ENCODE data around the gene SYCP3. TPM values are rescaled to one million over a fixed set of nuclear protein-coding genes. Genes with fewer than 3 reads are reported as not detected.

Gene SYCP3
- total RNA-seq, 1 donor from 2014 or later: not detected

GRCh38 chr12:101768781-101769180 lies 29.5 kb upstream of the SYCP3 start:
- H3K27ac Mint-ChIP-seq (ENCODE audit: unreplicated experiment): no peak overlapping the region
- H3K27me3 Mint-ChIP-seq (ENCODE audit: low read depth): no peaks in the 10 kb centered on the region
- H3K4me3 Mint-ChIP-seq: no peak overlapping the region
- DNase-seq (ENCODE audit: low read depth, low spot score): no peak
- no peaks in the 10 kb centered on the region for H3K36me3 Mint-ChIP-seq (ENCODE audit: low read depth)
- H3K9me3 Mint-ChIP-seq: no peaks in the 10 kb centered on the region
- no peak for TF ChIP-seq CTCF (conservative IDR thresholded peaks at IDR 0.05)
- H3K4me1 Mint-ChIP-seq: no peaks in the 10 kb centered on the region

GRCh38 chr12:101767537-101767936 lies 28.3 kb upstream of the SYCP3 start:
- H3K36me3 Mint-ChIP-seq (ENCODE audit: low read depth): no peaks in the 10 kb centered on the region
- no peak for TF ChIP-seq CTCF (conservative IDR thresholded peaks at IDR 0.05)

GRCh38 chr12:101764051-101764792 lies 25.0 kb upstream of the SYCP3 start:
- no peak for TF ChIP-seq CTCF (conservative IDR thresholded peaks at IDR 0.05)
- H3K4me3 Mint-ChIP-seq: no peak overlapping the region
- H3K4me1 Mint-ChIP-seq: no peaks in the 10 kb centered on the region
- H3K27ac Mint-ChIP-seq (ENCODE audit: unreplicated experiment): no peak overlapping the region
- DNase-seq (ENCODE audit: low read depth, low spot score): no peak
- no peaks in the 10 kb centered on the region for H3K9me3 Mint-ChIP-seq
- no peaks in the 10 kb centered on the region for H3K36me3 Mint-ChIP-seq (ENCODE audit: low read depth)
- H3K27me3 Mint-ChIP-seq (ENCODE audit: low read depth): no peaks in the 10 kb centered on the region

More at GRCh38 chr12:101767537-101767936, 28.3 kb upstream of the SYCP3 start:
- no peaks in the 10 kb centered on the region for H3K4me1 Mint-ChIP-seq
- H3K9me3 Mint-ChIP-seq: no peaks in the 10 kb centered on the region
- peak overlapping the region; percentile 57 for H3K27ac Mint-ChIP-seq (ENCODE audit: unreplicated experiment)
- H3K27me3 Mint-ChIP-seq (ENCODE audit: low read depth): no peaks in the 10 kb centered on the region
- H3K4me3 Mint-ChIP-seq: no peak overlapping the region
- DNase-seq (ENCODE audit: low read depth, low spot score): no peak

- Mint-ChIP-seq H3K4me1 (no peaks in the 10 kb centered on the region), H3K27ac (ENCODE audit: unreplicated experiment) (no peak overlapping the region), H3K9me3 (no peaks in the 10 kb centered on the region), H3K27me3 (ENCODE audit: low read depth) (no peaks in the 10 kb centered on the region), H3K36me3 (ENCODE audit: low read depth) (peaks cover 2% of the 10 kb centered on the region), H3K4me3 (no peak overlapping the region)
- no peak for DNase-seq (ENCODE audit: low read depth, low spot score)
- no peak for TF ChIP-seq CTCF (conservative IDR thresholded peaks at IDR 0.05)
Measured at GRCh38 chr12:101763246-101763931, 24.1 kb upstream of the SYCP3 start.

GRCh38 chr12:101761781-101762180 lies 22.5 kb upstream of the SYCP3 start:
- no peaks in the 10 kb centered on the region for H3K27me3 Mint-ChIP-seq (ENCODE audit: low read depth)
- H3K4me3 Mint-ChIP-seq: no peak overlapping the region
- DNase-seq (ENCODE audit: low read depth, low spot score): no peak
- no peaks in the 10 kb centered on the region for H3K9me3 Mint-ChIP-seq
- H3K27ac Mint-ChIP-seq (ENCODE audit: unreplicated experiment): no peak overlapping the region
- peaks cover 3% of the 10 kb centered on the region for H3K36me3 Mint-ChIP-seq (ENCODE audit: low read depth)
- TF ChIP-seq CTCF (conservative IDR thresholded peaks at IDR 0.05): no peak
- no peaks in the 10 kb centered on the region for H3K4me1 Mint-ChIP-seq

Data from neural crest cell (in vitro differentiated cells).